ENCODE measurements around the gene FBXL20.

GRCh38 chr17:39352511-39352910 is 48.9 kb downstream of the FBXL20 start:
- TF ChIP-seq CTCF (IDR thresholded peaks at IDR 0.05), result no peak
- TF ChIP-seq POLR2A (IDR thresholded peaks at IDR 0.05), result no peak

Measured in Peyer's patch (tissue), 4 donors.